Adipose tissue (tissue), 3 donors: ENCODE data around the gene CFAP46. TPM values are rescaled to one million over a fixed set of nuclear protein-coding genes. Genes with fewer than 3 reads are reported as not detected.
"Not testable (repeated sequence)": the region's sequence is repeated elsewhere in the genome, so short reads cannot be mapped to it uniquely, and the experiment has no call there.

Source experiments
- H3K27ac ChIP-seq: one replicate; pipeline ENCODE4 v1.5.1; 2013; ENCODE audit warnings: low read depth, low read length
- WGBS, 3 donors: extraction: QIAGEN DNeasy Blood & Tissue Kit; methylation state at CpG; one replicate each; pipeline ENCODE4 v1.1.7; 2013; 5-methylcytosine and 5-hydroxymethylcytosine counted together
- polyA plus RNA-seq, 3 donors: library from polyadenylated mRNA; stranded (reverse); fragments of 200-250 nt; gene quantifications; one replicate each; pipeline ENCODE4 v1.2.3, GENCODE V29; 2013
- donor health status: healthy with polysubstance abuse.
- donor health status: Bipolar disorder and iron deficiency.
- donor health status: healthy.

CFAP46 gene
- polyA plus RNA-seq, 3 donors = 0.13 to 0.38 TPM; not detected in 1

DNA sequence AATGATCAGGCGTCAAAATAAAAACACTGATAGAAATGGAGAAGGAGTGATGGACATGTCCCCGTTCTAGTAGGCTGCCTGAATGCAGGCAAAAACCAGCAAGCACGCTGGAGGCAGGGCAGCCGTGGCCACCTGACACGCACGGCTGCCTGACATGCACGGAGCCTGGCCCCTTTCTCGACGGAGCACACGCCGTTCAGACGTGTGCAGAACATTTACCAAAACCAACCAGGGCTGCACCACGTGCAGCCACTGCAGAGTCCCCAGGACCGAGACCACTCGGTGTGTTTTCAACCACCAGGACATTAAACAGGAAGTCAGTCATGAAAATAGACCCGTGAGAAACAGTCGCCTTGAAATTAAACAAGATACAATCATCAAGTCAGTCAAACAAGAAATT, 94.5 kb downstream of the CFAP46 start:
- 16 to 35% (median 30%) methylated on average over 17 of the region's 17 CpGs for WGBS, 3 donors
- no peak overlapping the region for H3K27ac ChIP-seq

- 71 to 79% (median 73%) methylated on average over 10 of the region's 10 CpGs for WGBS, 3 donors
- H3K27ac ChIP-seq = no peak overlapping the region
Measured at GRCh38 chr10:132847416-132847777, 95.0 kb downstream of the CFAP46 start.

- H3K27ac ChIP-seq = no peak overlapping the region
- WGBS, 3 donors = 82 to 91% (median 90%) methylated on average over 25 to 27 of the region's 27 CpGs
Measured at GRCh38 chr10:132846631-132847415, 95.5 kb downstream of the CFAP46 start.

DNA sequence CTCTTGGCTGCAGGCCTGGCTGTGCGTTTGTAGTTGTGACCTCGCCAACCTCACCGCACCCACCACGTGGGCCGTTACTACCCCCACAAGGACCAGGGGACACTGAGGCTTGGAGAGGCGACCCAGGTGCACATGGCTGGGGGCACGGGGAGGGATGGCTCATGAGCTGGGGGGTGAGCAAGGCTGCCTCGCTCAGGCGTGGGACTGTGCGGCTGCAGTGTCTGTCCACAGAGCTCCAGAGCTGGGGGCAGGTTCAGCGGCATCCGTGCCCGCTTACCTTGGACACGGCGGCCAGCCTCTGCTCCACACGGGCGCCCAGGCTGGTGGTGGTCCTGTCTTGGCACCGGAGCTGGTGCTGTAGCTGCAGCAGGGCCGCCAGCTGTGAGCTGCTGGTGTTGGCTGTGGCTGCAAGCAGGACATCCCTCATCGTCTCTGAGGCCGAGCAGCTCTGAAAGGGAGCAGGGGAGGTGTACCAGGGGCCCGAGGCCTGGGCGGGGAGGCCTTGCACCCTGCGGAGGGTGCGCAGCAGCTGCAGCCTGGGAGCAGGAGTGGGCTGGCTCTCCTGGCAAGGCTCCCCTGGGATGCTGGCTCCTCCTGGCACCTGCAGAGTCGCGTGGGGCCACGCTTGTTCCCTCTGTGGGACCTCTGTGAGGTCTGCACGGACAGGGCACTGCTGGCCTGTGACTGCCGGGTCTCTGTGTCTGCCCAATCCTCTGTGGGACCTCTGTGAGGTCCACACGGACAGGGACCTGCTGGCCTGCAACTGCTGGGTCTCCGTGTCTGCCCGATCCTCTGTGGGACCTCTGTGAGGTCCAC, 96.4 kb downstream of the CFAP46 start:
- H3K27ac ChIP-seq = no peak overlapping the region
- 76 to 83% (median 82%) methylated on average over 30 to 33 of the region's 33 CpGs for WGBS, 3 donors

DNA sequence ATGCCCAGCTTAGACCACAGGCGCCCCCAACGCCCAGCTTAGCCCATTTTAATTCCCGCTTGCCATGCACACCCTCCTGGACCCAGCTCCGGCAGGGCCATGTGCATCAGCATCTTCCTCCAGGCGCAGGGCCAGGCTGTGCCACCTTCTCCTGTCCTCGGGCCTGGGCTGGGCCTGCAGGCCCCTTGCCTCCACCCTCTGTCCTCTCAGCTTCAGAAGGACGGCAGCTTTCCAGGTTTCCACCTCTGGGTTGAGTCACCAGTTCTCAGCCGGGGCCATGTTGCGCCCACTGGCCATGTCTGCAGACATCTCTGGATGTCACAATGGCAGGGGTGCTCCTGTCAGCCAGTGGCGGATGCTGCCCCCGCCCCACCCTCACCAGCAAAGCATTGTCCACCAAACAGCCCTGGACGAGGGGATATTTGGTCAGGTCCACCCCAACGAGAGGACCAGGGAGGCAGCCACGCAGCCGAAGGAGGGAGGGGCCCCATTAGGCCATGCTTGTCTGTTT, 97.3 kb downstream of the CFAP46 start:
- no peak overlapping the region for H3K27ac ChIP-seq
- WGBS, 3 donors = 77 to 92% (median 81%) methylated on average over 15 of the region's 15 CpGs

DNA sequence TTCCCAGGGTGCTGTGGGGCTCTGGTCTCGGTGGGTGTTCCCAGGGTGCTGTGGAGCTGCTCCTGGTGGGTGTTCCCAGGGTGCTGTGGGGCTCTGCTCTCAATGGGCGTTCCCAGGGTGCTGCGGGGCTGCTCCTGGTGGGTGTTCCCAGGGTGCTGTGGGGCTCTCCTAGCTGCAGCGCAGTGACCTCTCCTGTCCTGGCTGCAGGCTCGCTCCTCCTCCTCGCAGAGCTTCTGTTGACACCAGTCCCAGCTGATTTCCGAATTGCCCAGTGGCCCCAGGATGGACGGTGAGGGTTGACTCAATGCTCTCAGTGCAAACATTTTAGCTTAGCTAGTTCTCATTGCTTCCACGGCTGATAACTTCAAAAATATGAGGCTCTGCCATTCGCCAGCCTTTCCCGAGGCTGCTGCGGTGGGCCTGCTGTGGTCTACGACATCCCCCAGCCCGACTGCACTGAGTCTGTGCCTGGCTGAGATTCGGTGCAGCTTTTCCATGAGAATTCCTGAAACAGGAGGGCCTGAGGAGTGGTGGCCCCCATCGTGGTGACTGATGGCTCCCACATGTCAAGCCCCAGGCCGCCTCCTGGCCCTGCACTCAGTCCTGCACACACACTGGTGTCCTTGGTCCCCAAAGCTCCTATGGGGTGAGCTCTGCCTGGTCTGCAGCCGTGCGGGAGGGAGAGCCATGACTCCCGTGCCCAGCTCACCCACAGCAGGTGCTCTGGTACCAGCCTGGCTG, 98.1 kb downstream of the CFAP46 start:
- no peak overlapping the region for H3K27ac ChIP-seq
- 75 to 90% (median 87%) methylated on average over 20 of the region's 20 CpGs for WGBS, 3 donors

GRCh38 chr10:132843276-132843675, 99.1 kb downstream of the CFAP46 start:
- not testable (repeated sequence) for H3K27ac ChIP-seq
- WGBS, 3 donors = 90 to 96% (median 91%) methylated on average over 10 of the region's 10 CpGs

- WGBS, 3 donors = 94 to 98% (median 96%) methylated on average over 3 of the region's 3 CpGs
- no peak overlapping the region for H3K27ac ChIP-seq
Measured at GRCh38 chr10:132842397-132842796, 100.0 kb downstream of the CFAP46 start.

DNA sequence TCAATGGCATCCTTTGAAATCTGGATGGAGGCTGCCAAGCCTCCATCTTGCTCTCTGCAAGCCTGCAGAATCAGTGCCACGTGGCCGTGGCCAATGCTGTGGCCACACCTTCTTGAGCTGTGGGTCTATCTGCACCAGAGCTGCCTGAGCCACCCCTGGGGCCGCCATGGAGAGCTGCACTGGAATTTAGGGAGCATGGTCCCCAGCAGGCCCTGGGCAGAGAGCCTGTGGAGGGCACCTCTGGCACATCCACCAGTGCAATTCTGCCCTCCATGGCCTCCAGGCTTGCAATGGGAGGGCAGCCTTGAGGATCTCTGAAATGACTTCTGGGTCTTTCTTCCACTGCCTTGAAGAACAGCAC, 100.8 kb downstream of the CFAP46 start:
- 55 to 94% (median 92%) methylated on average over 3 of the region's 3 CpGs for WGBS, 3 donors
- H3K27ac ChIP-seq = no peak overlapping the region

DNA sequence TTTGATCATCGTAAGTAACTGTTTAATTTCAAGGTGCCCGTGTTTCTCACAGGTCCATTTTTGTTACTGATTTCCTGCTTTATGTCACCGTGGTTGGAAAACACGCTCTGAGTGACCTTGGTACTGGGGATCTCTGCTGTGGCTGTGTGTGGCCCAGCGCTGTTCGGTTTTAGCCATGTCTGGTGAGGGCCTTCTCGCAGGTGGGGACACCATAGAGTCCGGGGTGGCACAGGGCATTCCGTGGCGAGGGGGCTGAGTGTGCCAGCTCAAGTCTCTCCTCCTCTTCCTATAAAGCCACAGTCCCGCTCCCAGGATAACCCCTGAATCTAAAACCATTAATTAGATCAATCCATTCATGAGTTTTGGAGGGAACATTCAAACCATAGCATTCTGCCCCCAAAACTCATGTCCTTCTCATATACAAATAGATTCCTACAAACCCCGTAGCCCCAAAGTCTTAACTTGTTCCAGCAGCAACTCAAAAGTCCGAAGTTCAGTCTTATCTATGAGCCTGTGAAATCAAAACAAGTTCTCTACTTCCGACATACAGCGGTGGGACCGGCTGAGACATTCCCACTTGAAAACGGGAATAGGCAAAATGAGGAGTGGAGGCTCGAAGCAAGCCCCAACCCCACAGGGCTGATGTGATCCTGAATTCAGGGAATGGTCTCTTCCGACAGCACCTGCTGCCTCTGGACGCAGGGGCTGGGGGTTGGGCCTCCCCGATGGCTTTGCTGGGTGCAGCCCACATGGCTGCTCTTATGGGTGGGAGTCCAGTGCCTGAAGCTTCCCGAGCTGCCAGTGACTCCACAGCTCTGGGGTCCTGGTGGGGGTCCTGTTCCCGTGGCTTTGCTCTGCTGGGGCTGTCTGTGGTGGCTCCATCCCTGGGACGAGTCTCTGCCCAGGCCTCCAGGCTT, 101.4 kb downstream of the CFAP46 start:
- WGBS, 3 donors = 64 to 84% (median 82%) methylated on average over 24 of the region's 24 CpGs

GRCh38 chr10:132839061-132839460, 103.3 kb downstream of the CFAP46 start:
- 77 to 84% (median 83%) methylated on average over 13 of the region's 13 CpGs for WGBS, 3 donors
- H3K27ac ChIP-seq = no peak overlapping the region

More for the DNA sequence above, 101.4 kb downstream of the CFAP46 start:
- no peak overlapping the region for H3K27ac ChIP-seq

DNA sequence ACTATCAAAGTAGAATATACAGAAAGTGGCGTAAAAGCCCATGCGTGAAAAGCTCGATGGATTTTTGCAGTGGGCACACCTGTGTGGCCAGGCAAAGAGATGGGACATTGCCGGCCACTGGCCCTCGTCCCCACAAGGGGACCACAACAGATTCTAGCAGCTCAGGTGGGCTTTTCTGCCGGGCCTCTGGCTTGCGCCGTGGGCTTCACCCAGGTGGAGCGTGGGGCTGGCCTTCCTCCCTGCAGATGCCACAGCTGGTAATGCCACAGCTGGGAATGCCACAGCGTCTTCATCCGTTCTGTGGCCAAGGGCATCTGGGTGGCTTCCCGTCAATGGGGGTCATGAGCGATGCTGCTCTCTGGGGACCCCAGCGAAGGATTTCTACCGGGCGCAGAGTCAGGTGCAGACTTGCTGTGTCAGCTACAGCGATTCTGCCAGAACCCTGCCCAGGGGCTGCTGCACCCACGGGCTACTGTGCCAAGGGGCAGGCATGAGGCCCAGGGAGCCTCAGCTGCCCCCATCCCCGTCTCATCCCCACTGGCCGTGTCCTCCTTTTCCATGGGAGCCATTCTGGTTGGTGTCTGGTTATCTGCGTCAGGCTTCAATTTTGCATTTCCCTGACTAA, 103.9 kb downstream of the CFAP46 start:
- WGBS, 3 donors = 79 to 86% (median 86%) methylated on average over 21 of the region's 21 CpGs
- H3K27ac ChIP-seq = no peak overlapping the region

GRCh38 chr10:132837905-132838304, 104.5 kb downstream of the CFAP46 start:
- H3K27ac ChIP-seq = no peak overlapping the region
- 81 to 84% (median 84%) methylated on average over 21 of the region's 21 CpGs for WGBS, 3 donors

DNA sequence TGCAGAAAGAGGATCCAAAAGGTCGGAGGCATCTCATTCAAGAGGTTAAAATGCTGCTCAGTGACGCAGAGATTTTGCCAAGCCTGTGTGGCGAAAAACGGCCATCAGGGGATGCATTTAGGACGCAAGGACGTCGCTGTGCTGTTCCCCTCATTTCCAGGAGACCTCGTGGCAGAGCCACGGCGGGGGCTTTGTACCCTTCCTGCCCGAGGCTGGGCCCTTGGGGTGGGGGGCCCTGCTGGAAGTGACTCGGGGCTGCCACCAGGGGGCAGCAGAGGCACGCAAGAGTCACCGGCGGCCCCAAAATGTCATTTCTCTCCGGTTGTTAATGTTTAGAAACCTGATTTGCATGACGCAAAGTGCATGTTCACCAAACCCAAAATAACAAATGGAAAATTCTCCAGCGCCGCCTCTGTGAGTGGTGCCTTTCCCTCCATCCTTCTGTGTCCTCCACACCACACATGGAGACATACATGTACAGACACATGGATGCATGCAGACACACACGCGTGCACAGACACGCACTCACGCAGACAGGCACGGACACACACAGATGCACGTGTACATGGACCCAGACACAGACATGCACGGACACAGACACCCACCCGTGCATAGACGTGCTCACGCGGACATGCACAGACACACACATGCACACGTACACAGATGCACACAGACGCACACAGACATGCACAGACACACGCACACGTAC, 105.4 kb downstream of the CFAP46 start:
- H3K27ac ChIP-seq = no peak overlapping the region
- WGBS, 3 donors = 40 to 42% (median 40%) methylated on average over 34 of the region's 34 CpGs

GRCh38 chr10:132836248-132836831, 106.0 kb downstream of the CFAP46 start:
- WGBS, 3 donors = 45 to 62% (median 49%) methylated on average over 27 of the region's 27 CpGs
- H3K27ac ChIP-seq = no peak overlapping the region

- 36 to 50% (median 39%) methylated on average over 5 to 18 of the region's 18 CpGs for WGBS, 3 donors
- H3K27ac ChIP-seq = no peak overlapping the region
Measured at GRCh38 chr10:132835848-132836233, 106.5 kb downstream of the CFAP46 start.
